ENCODE data around the gene COQ8A. TPM values are rescaled to one million over a fixed set of nuclear protein-coding genes. Genes with fewer than 3 reads are reported as not detected.

Gene COQ8A
- total RNA-seq, 2 donors from 2014 or later = 61.8 to 66.1 TPM

DNA sequence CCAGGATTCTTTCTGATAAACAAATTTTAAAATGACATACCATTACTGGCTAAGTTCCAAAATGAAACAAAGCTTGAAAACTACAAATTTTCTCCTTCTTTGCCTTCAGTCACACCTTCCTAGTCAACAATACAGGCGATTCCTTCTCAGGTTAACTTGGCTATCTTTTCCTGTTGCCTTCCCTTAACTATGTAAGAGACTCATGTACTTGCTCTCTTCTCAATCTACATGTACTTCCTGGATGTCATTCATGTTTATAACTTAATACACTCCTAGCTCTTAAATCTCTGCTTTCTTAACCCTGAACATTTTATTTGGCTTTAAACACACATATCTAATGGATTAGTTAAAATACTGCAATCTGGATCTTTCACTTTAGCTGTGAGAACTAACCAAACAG lies 97.0 kb downstream of the COQ8A start:
- Histone ChIP-seq H3K4me1 (replicated peaks) (no peaks in the 10 kb centered on the region), H3K27ac (no peak overlapping the region), H3K36me3 (no peaks in the 10 kb centered on the region), H3K9me3 (no peaks in the 10 kb centered on the region), H3K4me3 (no peak overlapping the region), H3K27me3 (replicated peaks; ENCODE audit: insufficient read depth) (no peaks in the 10 kb centered on the region)
- WGBS = 59% methylated on average over 1 of the region's 1 CpG
- TF ChIP-seq POLR2A (IDR thresholded peaks at IDR 0.05) (no peak), POLR2AphosphoS5 (IDR thresholded peaks at IDR 0.05) (no peak)
- TF ChIP-seq, protein P1, sequence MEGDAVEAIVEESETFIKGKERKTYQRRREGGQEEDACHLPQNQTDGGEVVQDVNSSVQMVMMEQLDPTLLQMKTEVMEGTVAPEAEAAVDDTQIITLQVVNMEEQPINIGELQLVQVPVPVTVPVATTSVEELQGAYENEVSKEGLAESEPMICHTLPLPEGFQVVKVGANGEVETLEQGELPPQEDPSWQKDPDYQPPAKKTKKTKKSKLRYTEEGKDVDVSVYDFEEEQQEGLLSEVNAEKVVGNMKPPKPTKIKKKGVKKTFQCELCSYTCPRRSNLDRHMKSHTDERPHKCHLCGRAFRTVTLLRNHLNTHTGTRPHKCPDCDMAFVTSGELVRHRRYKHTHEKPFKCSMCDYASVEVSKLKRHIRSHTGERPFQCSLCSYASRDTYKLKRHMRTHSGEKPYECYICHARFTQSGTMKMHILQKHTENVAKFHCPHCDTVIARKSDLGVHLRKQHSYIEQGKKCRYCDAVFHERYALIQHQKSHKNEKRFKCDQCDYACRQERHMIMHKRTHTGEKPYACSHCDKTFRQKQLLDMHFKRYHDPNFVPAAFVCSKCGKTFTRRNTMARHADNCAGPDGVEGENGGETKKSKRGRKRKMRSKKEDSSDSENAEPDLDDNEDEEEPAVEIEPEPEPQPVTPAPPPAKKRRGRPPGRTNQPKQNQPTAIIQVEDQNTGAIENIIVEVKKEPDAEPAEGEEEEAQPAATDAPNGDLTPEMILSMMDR (IDR thresholded peaks at IDR 0.05) = no peak
- DNase-seq (ENCODE audit: low spot score) = no peak
- intact Hi-C loops (cut with DNase I) = no loop called here

Small RNA genes within 50 kb of the gene (small RNA-seq; reads per million reads assigned to genes)
- gene AL353689.1 = 0 reads per million in 2 donors

Other genes starting within 250 kb of the COQ8A start
- 10 to 100 TPM; 47.5 to 49.2 TPM for gene ITPKB, start 201.0 kb upstream of the COQ8A start, total RNA-seq
- gene PSEN2, start 69.7 kb upstream of the COQ8A start, total RNA-seq = 10 to 100 TPM; 45.3 to 78.3 TPM

Measured in prostate gland (tissue), 2 donors.